Measurements from ENCODE around the gene FAM219B. TPM values are rescaled to one million over a fixed set of nuclear protein-coding genes. Genes with fewer than 3 reads are reported as not detected.
A peak's percentile ranks its signal among the peaks of the same experiment; 100 is the strongest.
"Not testable (repeated sequence)": the region's sequence is repeated elsewhere in the genome, so short reads cannot be mapped to it uniquely, and the experiment has no call there.

FAM219B gene
- total and polyA plus RNA-seq, 3 experiments from 2014 or later = 32.3 to 47.7 (median 45.0) TPM

- POLR2A ChIA-PET = interaction anchor here (0.8 to 1.2 kb wide), 11 partner anchors 8 to 323 kb away, joined by 3 to 8 read pairs (median 4); partner anchors contain the start of genes FAM219B, MPI and RPP25
These were observed 31.1 kb upstream of the FAM219B start, which contains the start of gene COX5A for GRCh38 chr15:74937590-74938371. Gene COX5A (minus strand): TSS chr15:74938073. CDS start chr15:74938014, 59 bp downstream.

GRCh38 chr15:74937272-74937589, 30.6 kb upstream of the FAM219B start:
- peak overlapping the region; percentile 91 to 98 (median 94) for H3K4me3 Mint-ChIP-seq

More at GRCh38 chr15:74937590-74938371, 31.1 kb upstream of the FAM219B start, which contains the start of gene COX5A:
- H3K4me1 ChIP-seq (ENCODE audit: insufficient read depth, low read length) = peaks cover 23% of the 10 kb centered on the region
- CTCF ChIA-PET = interaction anchor here (0.9 to 1.5 kb wide), 6 partner anchors 12 to 167 kb away, joined by 3 to 8 read pairs (median 4); no protein-coding TSS in a partner anchor
- Mint-ChIP-seq H3K36me3 (peaks cover 0 to 6% (median 0%) of the 10 kb centered on the region in 3 donors), H3K27ac (peak within 1 kb of the TSS; percentile 50 to 94 (median 90)), H3K27me3 (peaks cover 0 to 4% of the 10 kb centered on the region in 2 donors), H3K9me3 (no peaks in the 10 kb centered on the region), H3K4me1 (peaks cover 25 to 39% (median 31%) of the 10 kb centered on the region in 3 donors), H3K4me3 (peak within 1 kb of the TSS; percentile 91 to 98 (median 94))
- H3K27me3 ChIP-seq (ENCODE audit: insufficient read depth, low read length, poor library complexity, severe bottlenecking) = no peaks in the 10 kb centered on the region
- peak; percentile 86 to 94 (median 93) for DNase-seq
- peak within 1 kb of the TSS; percentile 67 for H3K4me3 ChIP-seq (ENCODE audit: low read length)
- H3K27ac ChIP-seq (ENCODE audit: low read depth, low read length) = peak within 1 kb of the TSS; percentile 86
- no peaks in the 10 kb centered on the region for H3K36me3 ChIP-seq (ENCODE audit: insufficient read depth, low read length)
- H3K9me3 ChIP-seq (ENCODE audit: low read length) = no peaks in the 10 kb centered on the region

GRCh38 chr15:74935193-74935592, 28.5 kb upstream of the FAM219B start:
- peaks cover 23% of the 10 kb centered on the region for H3K4me1 ChIP-seq (ENCODE audit: insufficient read depth, low read length)
- Mint-ChIP-seq H3K4me1 (peaks cover 30 to 48% (median 45%) of the 10 kb centered on the region in 3 donors), H3K27ac (peak overlapping the region in 6 of 8 donors; percentile 7 to 80 (median 68)), H3K36me3 (peaks cover 0 to 18% (median 4%) of the 10 kb centered on the region in 3 donors), H3K4me3 (peak overlapping the region; percentile 50 to 89 (median 59))
- H3K9me3 ChIP-seq (ENCODE audit: low read length); H3K4me3 ChIP-seq (ENCODE audit: low read length); H3K27ac ChIP-seq (ENCODE audit: low read depth, low read length); H3K9me3 Mint-ChIP-seq; DNase-seq; H3K36me3 ChIP-seq (ENCODE audit: insufficient read depth, low read length); H3K27me3 Mint-ChIP-seq; H3K27me3 ChIP-seq (ENCODE audit: insufficient read depth, low read length, poor library complexity, severe bottlenecking); POLR2A ChIA-PET: not testable (repeated sequence)
- CTCF ChIA-PET = interaction anchor here (0.8 to 2.2 kb wide), 4 partner anchors 16 to 269 kb away, joined by 3 to 8 read pairs (median 6); partner anchors contain the start of gene FAM219B

More at GRCh38 chr15:74937272-74937589, 30.6 kb upstream of the FAM219B start:
- Histone ChIP-seq H3K4me3 (ENCODE audit: low read length) (peak overlapping the region; percentile 67), H3K36me3 (ENCODE audit: insufficient read depth, low read length) (no peaks in the 10 kb centered on the region), H3K27ac (ENCODE audit: low read depth, low read length) (peak overlapping the region; percentile 86), H3K4me1 (ENCODE audit: insufficient read depth, low read length) (peaks cover 23% of the 10 kb centered on the region), H3K27me3 (ENCODE audit: insufficient read depth, low read length, poor library complexity, severe bottlenecking) (no peaks in the 10 kb centered on the region), H3K9me3 (ENCODE audit: low read length) (no peaks in the 10 kb centered on the region)
- Mint-ChIP-seq H3K27me3 (peaks cover 0 to 3% of the 10 kb centered on the region in 2 donors), H3K9me3 (no peaks in the 10 kb centered on the region), H3K4me1 (peaks cover 28 to 42% (median 37%) of the 10 kb centered on the region in 3 donors), H3K27ac (peak overlapping the region; percentile 46 to 91 (median 83)), H3K36me3 (peaks cover 0 to 6% (median 0%) of the 10 kb centered on the region in 3 donors)
- ChIA-PET POLR2A (interaction anchor here (1.0 to 1.2 kb wide), 4 partner anchors 20 to 150 kb away, joined by 3 to 8 read pairs (median 6); partner anchors contain the start of genes FAM219B and RPP25), CTCF (interaction anchor here (0.9 to 1.5 kb wide), 5 partner anchors 13 to 166 kb away, joined by 3 to 8 read pairs (median 4); no protein-coding TSS in a partner anchor)
- DNase-seq = no peak

GRCh38 chr15:74933573-74933972, 26.9 kb upstream of the FAM219B start:
- Mint-ChIP-seq H3K9me3 (no peaks in the 10 kb centered on the region), H3K27ac (peak overlapping the region in 7 of 8 donors; percentile 7 to 68 (median 36)), H3K4me1 (peaks cover 30 to 48% (median 45%) of the 10 kb centered on the region in 3 donors), H3K4me3 (peak overlapping the region in 3 of 7 donors; percentile 20 to 71 (median 59)), H3K27me3 (peaks cover 0 to 1% of the 10 kb centered on the region in 2 donors), H3K36me3 (peaks cover 0 to 30% (median 4%) of the 10 kb centered on the region in 3 donors)
- Histone ChIP-seq H3K4me1 (ENCODE audit: insufficient read depth, low read length) (peaks cover 23% of the 10 kb centered on the region), H3K27ac (ENCODE audit: low read depth, low read length) (no peak overlapping the region), H3K9me3 (ENCODE audit: low read length) (no peaks in the 10 kb centered on the region), H3K27me3 (ENCODE audit: insufficient read depth, low read length, poor library complexity, severe bottlenecking) (no peaks in the 10 kb centered on the region), H3K36me3 (ENCODE audit: insufficient read depth, low read length) (peaks cover 11% of the 10 kb centered on the region), H3K4me3 (ENCODE audit: low read length) (no peak overlapping the region)
- CTCF ChIA-PET = interaction anchor here (1.7 to 2.0 kb wide), 2 partner anchors 26 to 32 kb away, joined by 6 to 8 read pairs; partner anchors contain the start of gene FAM219B
- POLR2A ChIA-PET = no interaction called here
- DNase-seq = no peak

- Histone ChIP-seq H3K9me3 (ENCODE audit: low read length) (no peaks in the 10 kb centered on the region), H3K36me3 (ENCODE audit: insufficient read depth, low read length) (peaks cover 16% of the 10 kb centered on the region), H3K4me3 (ENCODE audit: low read length) (no peak overlapping the region), H3K4me1 (ENCODE audit: insufficient read depth, low read length) (peaks cover 5% of the 10 kb centered on the region), H3K27me3 (ENCODE audit: insufficient read depth, low read length, poor library complexity, severe bottlenecking) (no peaks in the 10 kb centered on the region), H3K27ac (ENCODE audit: low read depth, low read length) (no peak overlapping the region)
- Mint-ChIP-seq H3K4me3 (no peak overlapping the region), H3K27ac (peak overlapping the region in 1 of 8 donors; percentile 21), H3K36me3 (peaks cover 0 to 49% (median 9%) of the 10 kb centered on the region in 3 donors), H3K4me1 (peaks cover 10 to 21% (median 16%) of the 10 kb centered on the region in 3 donors), H3K27me3 (no peaks in the 10 kb centered on the region), H3K9me3 (no peaks in the 10 kb centered on the region)
- POLR2A ChIA-PET = no interaction called here
- CTCF ChIA-PET = no interaction called here
- DNase-seq = no peak
These were observed 22.1 kb upstream of the FAM219B start for GRCh38 chr15:74928771-74929198.

- H3K4me1 Mint-ChIP-seq = peaks cover 0 to 5% (median 0%) of the 10 kb centered on the region in 3 donors
- H3K4me3 ChIP-seq (ENCODE audit: low read length) = no peak overlapping the region
- H3K4me1 ChIP-seq (ENCODE audit: insufficient read depth, low read length) = no peaks in the 10 kb centered on the region
- peak overlapping the region in 1 of 8 donors; percentile 48 for H3K27ac Mint-ChIP-seq
- H3K4me3 Mint-ChIP-seq = no peak overlapping the region
- DNase-seq = no peak
- H3K27me3 ChIP-seq (ENCODE audit: insufficient read depth, low read length, poor library complexity, severe bottlenecking) = no peaks in the 10 kb centered on the region
- H3K9me3 ChIP-seq (ENCODE audit: low read length) = no peaks in the 10 kb centered on the region
- H3K27me3 Mint-ChIP-seq = no peaks in the 10 kb centered on the region
- H3K27ac ChIP-seq (ENCODE audit: low read depth, low read length) = no peak overlapping the region
- H3K36me3 Mint-ChIP-seq = peaks cover 5 to 66% (median 22%) of the 10 kb centered on the region in 3 donors
- CTCF ChIA-PET = no interaction called here
- no peaks in the 10 kb centered on the region for H3K9me3 Mint-ChIP-seq
- POLR2A ChIA-PET = no interaction called here
- H3K36me3 ChIP-seq (ENCODE audit: insufficient read depth, low read length) = peaks cover 26% of the 10 kb centered on the region
These were observed 17.9 kb upstream of the FAM219B start for GRCh38 chr15:74924525-74924924.

GRCh38 chr15:74920456-74920855, 13.8 kb upstream of the FAM219B start:
- H3K27ac ChIP-seq (ENCODE audit: low read depth, low read length) = no peak overlapping the region
- DNase-seq = no peak
- H3K36me3 ChIP-seq (ENCODE audit: insufficient read depth, low read length) = peaks cover 25% of the 10 kb centered on the region
- H3K9me3 ChIP-seq (ENCODE audit: low read length) = no peaks in the 10 kb centered on the region
- ChIA-PET POLR2A (no interaction called here), CTCF (interaction anchor here (0.8 kb wide), 1 partner anchor 19 kb away, joined by 3 read pairs; no protein-coding TSS in a partner anchor)
- H3K27me3 Mint-ChIP-seq = no peaks in the 10 kb centered on the region
- peaks cover 5 to 68% (median 25%) of the 10 kb centered on the region in 3 donors for H3K36me3 Mint-ChIP-seq
- H3K4me1 ChIP-seq (ENCODE audit: insufficient read depth, low read length) = no peaks in the 10 kb centered on the region
- H3K4me1 Mint-ChIP-seq = peaks cover 0 to 5% (median 0%) of the 10 kb centered on the region in 3 donors
- H3K4me3 Mint-ChIP-seq = no peak overlapping the region
- peak overlapping the region in 2 of 8 donors; percentile 4 to 18 for H3K27ac Mint-ChIP-seq
- H3K9me3 Mint-ChIP-seq = no peaks in the 10 kb centered on the region
- H3K4me3 ChIP-seq (ENCODE audit: low read length) = no peak overlapping the region
- no peaks in the 10 kb centered on the region for H3K27me3 ChIP-seq (ENCODE audit: insufficient read depth, low read length, poor library complexity, severe bottlenecking)
